ENCODE results near the gene RPL15.

The RPL15 gene

GRCh38 chr3:23950293-23950692, 33.4 kb downstream of the RPL15 start:
- DNase-seq (ENCODE audit: low read depth) = peak; percentile 34
- no peak for TF ChIP-seq CTCF (IDR thresholded peaks at IDR 0.05; ENCODE audit: insufficient read depth, low read depth, low read length, missing control alignments)
- peak overlapping the region; percentile 49 for H3K4me3 ChIP-seq (ENCODE audit: low read depth, low read length)

- H3K4me3 ChIP-seq (ENCODE audit: low read depth, low read length) = peak overlapping the region; percentile 5; the same call in 1 of the 2 replicates
- TF ChIP-seq CTCF (IDR thresholded peaks at IDR 0.05; ENCODE audit: insufficient read depth, low read depth, low read length, missing control alignments) = no peak
- peak; percentile 79 for DNase-seq (ENCODE audit: low read depth)
These were observed 35.7 kb downstream of the RPL15 start for GRCh38 chr3:23952646-23953045.

GRCh38 chr3:23953523-23953922, 36.6 kb downstream of the RPL15 start:
- TF ChIP-seq CTCF (IDR thresholded peaks at IDR 0.05; ENCODE audit: insufficient read depth, low read depth, low read length, missing control alignments) = no peak
- no peak overlapping the region for H3K4me3 ChIP-seq (ENCODE audit: low read depth, low read length)
- no peak for DNase-seq (ENCODE audit: low read depth)

- TF ChIP-seq CTCF (IDR thresholded peaks at IDR 0.05; ENCODE audit: insufficient read depth, low read depth, low read length, missing control alignments) = no peak
- no peak overlapping the region for H3K4me3 ChIP-seq (ENCODE audit: low read depth, low read length)
- no peak for DNase-seq (ENCODE audit: low read depth)
These were observed 37.2 kb downstream of the RPL15 start for GRCh38 chr3:23954144-23954543.

- no peak for DNase-seq (ENCODE audit: low read depth)
- no peak overlapping the region for H3K4me3 ChIP-seq (ENCODE audit: low read depth, low read length)
- no peak for TF ChIP-seq CTCF (IDR thresholded peaks at IDR 0.05; ENCODE audit: insufficient read depth, low read depth, low read length, missing control alignments)
These were observed 39.8 kb downstream of the RPL15 start for GRCh38 chr3:23956701-23957100.

GRCh38 chr3:23959135-23959900, 42.4 kb downstream of the RPL15 start:
- H3K4me3 ChIP-seq (ENCODE audit: low read depth, low read length) = no peak overlapping the region
- TF ChIP-seq CTCF (IDR thresholded peaks at IDR 0.05; ENCODE audit: insufficient read depth, low read depth, low read length, missing control alignments) = no peak
- no peak for DNase-seq (ENCODE audit: low read depth)

- DNase-seq (ENCODE audit: low read depth) = no peak
- H3K4me3 ChIP-seq (ENCODE audit: low read depth, low read length) = no peak overlapping the region
- TF ChIP-seq CTCF (IDR thresholded peaks at IDR 0.05; ENCODE audit: insufficient read depth, low read depth, low read length, missing control alignments) = no peak
These were observed 43.7 kb downstream of the RPL15 start for GRCh38 chr3:23960649-23961048.
